Femur (tissue), 1 donor: ENCODE data around the gene NTSR1.
A peak's percentile ranks its signal among the peaks of the same experiment; 100 is the strongest.

Source experiments
- DNase-seq: peaks from one replicate; pipeline ENCODE4 v3.0.0-alpha.2; 2017

The NTSR1 gene

GRCh38 chr20:62728028-62728780 is 19.6 kb downstream of the NTSR1 start:
- no peak for DNase-seq

DNA sequence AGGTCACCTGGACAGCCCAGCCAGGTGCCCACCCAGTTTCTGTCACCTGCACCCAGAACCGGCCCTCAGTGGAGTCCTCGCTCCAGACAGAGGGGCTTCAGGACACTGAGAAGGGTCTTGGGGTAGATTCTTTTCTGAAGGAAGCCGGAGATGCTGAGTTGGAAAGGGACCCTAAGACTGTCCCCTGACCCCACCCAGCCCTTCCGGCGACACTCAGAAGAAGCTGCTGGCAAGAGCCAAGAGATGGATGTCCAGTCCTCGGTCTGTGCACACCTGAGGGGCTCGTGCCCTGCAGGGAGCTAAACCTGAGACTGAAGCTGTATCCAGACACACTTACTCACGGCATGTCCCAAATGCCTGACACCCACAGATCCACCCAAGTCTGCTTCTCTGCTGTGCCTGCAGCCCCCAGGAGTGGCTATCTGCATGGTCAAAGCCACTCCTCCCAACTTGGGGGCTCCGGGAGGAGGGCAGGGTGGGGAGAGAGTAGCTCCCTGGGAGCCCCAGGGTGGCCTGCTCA is 20.2 kb downstream of the NTSR1 start:
- no peak for DNase-seq

DNA sequence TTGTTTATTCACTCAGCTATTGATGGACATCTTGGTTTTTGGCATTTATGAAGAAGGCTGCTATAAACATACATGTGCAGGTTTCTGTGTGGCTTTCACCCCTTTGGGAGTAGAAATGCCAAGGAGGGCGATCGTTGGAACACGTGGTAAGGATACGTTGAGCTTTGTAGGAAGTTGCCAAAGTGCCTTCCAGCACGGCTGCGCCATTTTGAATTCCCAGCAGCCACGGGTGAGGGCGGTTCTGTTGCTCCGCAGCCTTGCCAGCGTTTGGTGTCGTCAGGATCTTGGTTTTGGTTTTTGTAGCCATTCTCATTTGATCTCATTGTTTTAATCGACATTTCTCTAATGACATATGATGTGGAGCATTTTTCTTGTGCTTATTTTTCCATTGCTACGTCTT is 21.8 kb downstream of the NTSR1 start:
- DNase-seq: no peak

- no peak for DNase-seq
These were observed 23.6 kb downstream of the NTSR1 start for GRCh38 chr20:62732031-62732760.

DNA sequence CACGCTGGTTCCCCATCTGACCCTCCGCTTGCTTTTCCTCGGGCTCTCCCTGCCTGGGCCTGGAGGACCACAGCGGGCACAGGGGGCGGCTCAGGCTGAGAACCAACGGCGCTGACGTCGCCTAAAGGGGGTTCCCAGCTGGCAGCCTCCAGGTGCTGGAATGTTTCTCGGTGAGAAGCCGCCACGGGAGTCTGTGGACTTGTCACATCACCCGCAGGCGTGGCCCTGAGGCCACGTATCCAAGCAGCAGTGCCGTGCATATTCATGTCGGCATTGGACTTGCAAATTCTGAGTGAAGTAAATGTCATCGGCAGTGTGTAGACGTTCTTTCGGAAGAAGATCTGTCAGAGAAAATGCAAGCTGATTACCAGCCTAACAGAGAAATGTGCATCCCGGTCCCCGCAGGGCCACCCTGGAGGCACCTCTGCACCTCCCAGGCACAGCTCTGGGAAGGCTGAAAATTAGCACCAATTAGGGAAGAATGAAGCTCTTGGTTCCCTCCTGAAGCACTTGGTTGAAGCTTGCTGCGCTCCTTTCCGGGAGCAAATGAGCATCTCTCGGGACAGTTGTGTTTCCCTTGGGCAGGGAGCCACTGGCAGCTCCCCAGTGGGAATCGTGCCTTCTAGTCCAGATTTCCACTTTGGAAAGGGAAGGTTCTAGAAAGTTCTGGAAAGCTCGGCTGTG is 24.3 kb downstream of the NTSR1 start:
- peak; percentile 14 for DNase-seq

GRCh38 chr20:62733526-62733842 is 24.8 kb downstream of the NTSR1 start:
- DNase-seq: no peak

- no peak for DNase-seq
These were observed 25.3 kb downstream of the NTSR1 start for GRCh38 chr20:62733891-62734290.

DNA sequence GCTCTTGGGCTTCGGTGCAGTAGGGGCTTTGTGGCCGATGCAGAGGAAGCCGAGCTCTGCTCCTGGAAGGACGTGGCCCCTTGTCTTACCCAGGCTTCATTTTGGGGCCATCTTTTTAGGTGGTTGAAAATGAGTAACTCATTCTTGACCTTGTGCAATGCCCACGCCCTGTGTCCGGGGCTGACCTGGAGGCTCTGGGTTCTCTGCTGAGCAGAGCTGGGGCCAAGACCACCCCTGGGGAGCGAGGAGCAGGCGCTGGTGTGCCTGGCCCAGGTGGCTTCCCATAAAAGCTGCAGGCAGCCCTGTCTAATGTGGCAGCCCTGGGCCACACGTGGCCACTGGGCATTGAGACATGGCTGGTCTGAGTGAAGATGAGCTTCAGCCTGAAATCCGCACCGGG is 25.7 kb downstream of the NTSR1 start:
- no peak for DNase-seq

DNA sequence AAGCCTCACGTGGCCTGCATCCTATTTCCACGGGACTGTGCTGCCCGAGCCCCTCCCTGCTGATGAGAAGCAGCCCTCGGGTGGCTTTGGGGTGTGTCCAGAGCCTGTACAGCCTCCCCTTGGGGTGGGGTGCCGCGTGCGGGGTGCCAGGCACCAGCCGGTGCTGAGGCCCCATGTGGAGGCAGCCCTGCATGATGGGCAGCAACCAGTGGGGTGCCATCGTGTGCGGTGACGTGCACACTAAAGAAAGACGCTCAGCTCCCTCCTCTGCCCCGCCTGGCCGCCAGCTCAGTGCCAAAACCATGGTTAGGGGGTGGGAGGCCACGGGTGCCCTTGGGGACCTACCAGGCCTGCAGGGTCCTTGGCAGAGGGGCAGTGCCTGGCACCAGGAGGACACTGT is 26.2 kb downstream of the NTSR1 start:
- DNase-seq: no peak

GRCh38 chr20:62735331-62735821 is 26.7 kb downstream of the NTSR1 start:
- DNase-seq: no peak

GRCh38 chr20:62736026-62736406 is 27.4 kb downstream of the NTSR1 start:
- DNase-seq: no peak

- no peak for DNase-seq
These were observed 27.9 kb downstream of the NTSR1 start for GRCh38 chr20:62736407-62737071.

DNA sequence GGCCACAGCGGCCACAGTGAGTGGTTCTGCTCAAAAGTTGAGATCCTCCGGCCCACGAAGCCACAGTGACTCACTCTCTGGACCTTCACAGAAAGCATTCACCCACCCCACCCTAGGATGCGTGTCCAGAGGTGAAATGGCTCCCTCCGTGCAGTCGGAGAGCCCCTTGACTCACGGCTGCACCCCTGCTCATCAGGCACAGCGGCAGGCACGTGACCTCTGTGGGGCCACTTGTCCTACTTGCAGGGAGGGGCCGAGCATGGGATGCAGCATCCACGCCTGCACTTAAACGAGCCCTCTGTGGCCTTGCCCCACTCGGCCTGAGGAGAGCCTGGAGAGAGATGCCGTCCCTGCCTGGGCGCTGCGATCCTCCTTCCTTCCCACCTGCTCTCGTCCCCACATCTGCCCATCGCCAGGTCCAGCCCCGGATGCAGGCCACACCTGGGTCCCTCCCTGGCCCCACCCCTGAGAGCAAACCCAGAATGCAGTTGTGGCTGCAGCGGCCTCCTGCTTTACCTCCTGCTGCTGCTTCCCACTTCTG is 28.7 kb downstream of the NTSR1 start:
- DNase-seq: no peak

GRCh38 chr20:62738025-62738881 is 29.6 kb downstream of the NTSR1 start:
- no peak for DNase-seq

DNA sequence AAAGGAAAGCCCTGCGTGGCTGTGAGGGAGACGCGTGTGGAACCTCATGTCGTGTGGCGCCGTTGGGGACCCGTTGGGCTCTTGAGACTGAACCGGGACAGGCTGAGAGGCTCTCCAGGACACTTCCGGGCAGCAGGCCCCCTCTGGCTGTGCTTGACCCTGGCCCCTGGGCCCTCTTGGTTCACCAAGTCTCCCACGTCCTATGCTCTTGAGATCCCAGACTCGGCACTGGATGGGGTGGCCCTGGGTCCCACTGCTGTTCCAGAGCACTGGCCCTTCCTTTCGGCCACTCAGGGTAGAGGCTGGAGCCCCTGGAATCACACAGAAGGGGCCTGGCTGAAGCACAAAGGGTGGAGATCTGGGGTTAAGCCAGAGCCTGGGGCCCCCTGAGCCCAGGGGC is 30.4 kb downstream of the NTSR1 start:
- peak; percentile 14 for DNase-seq

DNA sequence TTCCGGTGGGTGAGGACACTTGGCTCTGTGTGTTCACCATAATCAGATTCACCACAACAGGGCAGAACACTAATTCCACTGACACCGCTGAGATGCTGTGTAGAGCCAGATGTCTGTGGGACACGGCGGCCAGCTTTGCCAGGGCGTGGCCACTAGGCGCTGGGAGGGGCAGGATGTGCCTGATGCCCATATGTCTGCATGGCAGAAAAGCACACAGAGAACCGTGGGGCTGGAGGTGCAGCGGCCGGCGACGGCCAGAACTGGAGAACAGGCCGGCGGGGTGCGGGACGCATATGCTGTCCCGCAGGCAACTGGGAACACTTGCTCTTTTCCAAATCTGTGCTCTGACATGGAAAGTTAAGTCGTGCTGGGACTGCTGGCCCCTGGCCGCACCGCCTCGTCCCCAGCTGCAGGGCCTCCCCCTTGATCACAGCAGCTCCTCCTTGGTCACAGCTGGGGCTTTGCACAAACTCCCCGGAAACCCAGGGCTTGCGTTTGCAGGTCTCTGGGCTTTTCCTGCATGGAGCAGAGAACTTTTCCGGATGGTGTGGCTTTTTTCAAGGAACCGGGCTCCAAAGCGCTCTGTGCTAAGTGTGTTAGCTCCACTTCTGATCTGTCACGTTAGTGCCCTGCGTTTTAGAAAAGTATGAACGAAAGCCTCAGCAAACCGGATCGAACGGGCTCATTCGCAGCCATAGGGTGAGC is 31.1 kb downstream of the NTSR1 start:
- DNase-seq: peak; percentile 39

- peak; percentile 38 for DNase-seq
These were observed 31.9 kb downstream of the NTSR1 start for GRCh38 chr20:62740286-62741141.

DNA sequence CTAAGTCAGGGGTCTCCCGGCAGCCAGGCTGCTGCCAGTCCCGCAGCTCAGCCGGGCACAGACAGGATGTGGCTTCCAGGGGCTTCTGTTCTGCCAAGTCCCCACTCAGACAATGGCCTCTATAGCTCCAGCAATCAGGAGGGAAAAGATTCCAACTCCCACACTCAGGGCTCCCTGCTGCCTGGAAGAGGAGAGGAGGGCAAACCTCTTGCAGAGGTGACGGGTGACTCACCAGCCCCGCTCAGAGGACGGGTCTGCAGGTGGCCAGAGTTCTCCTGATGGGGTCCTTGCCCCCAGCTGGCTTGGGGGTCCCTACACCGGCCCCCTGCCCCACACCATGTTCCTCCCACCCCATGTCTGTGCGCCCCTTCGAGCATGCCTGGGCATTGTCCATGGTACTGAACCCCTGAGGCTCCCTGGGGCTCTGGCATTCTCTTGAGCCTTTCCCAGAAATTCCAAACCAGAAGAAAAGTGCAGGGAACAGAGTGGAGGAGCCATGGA is 32.6 kb downstream of the NTSR1 start:
- no peak for DNase-seq

DNA sequence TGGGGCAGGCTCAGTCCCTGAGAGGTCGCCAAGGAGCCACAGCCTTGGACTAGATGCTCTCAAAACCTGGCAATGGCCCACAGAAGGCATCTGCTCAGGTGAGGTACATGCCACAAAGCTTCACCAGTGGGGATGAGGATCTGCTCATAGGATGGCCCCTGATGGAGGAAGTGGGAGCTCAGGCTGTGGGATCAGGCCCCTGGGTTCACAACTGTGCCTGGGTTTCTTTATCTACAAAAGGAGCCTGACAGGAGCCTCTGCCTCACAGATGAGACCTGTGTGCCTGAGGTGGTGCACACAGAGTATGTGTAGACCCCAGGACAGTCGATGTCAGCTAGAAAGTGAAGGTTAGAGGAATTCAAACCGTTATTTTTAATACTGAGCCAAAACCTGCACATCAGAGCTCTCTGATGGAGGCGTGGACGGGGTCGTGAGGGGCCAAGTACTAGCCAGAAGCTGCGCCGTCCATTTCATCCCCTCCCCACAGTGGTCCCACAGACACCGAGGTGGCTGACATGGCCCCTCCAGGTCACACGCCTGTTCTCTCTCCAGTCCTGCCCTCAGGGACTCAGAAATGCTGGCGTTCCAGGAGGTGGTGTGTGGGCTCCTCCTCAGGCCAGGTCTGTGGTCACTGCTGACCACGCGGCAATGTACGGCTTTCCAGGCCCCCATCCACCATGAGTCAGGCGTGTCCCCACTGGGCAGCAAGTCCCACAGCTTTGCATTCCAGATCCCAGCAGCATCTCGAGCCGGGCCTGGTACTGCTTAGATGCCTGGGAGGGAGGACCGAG is 33.3 kb downstream of the NTSR1 start:
- no peak for DNase-seq
